ENCODE results near the gene PFDN2. TPM values are rescaled to one million over a fixed set of nuclear protein-coding genes. Genes with fewer than 3 reads are reported as not detected.

The PFDN2 gene
- total and polyA plus RNA-seq, 2 donors (not counting 3 experiments of a cell fraction or from before 2014, with no cell fraction given), result 104 to 157 TPM

GRCh38 chr1:161115132-161115711, 2.6 kb downstream of the PFDN2 start:
- no TSS peak for BruUV-seq (replicated peaks)
- Histone ChIP-seq H3K27ac (ENCODE audit: insufficient read depth, low read depth, low read length) (peak overlapping the region; percentile 65), H3K4me3 (replicated peaks in 1 of 3; ENCODE audit: insufficient read depth in 1 of 3, low read depth in 1 of 3, low read length in 3 of 3) (no peak overlapping the region), H3K4me1 (ENCODE audit: control insufficient read depth, extremely low read depth, insufficient read depth, low read length) (peaks cover 48% of the 10 kb centered on the region), H3K27me3 (ENCODE audit: control insufficient read depth in 2 of 2, insufficient read depth in 2 of 2, low read length in 2 of 2) (no peaks in the 10 kb centered on the region), H3K36me3 (ENCODE audit: control insufficient read depth in 2 of 2, extremely low read depth in 1 of 2, insufficient read depth in 2 of 2, low read length in 2 of 2) (no peaks in the 10 kb centered on the region), H4K20me1 (replicated peaks; ENCODE audit: control insufficient read depth, extremely low read depth, insufficient read depth, low read length) (no peaks in the 10 kb centered on the region), H3K9me1 (replicated peaks; ENCODE audit: control insufficient read depth, extremely low read depth, insufficient read depth, low read length) (no peaks in the 10 kb centered on the region), H3K9ac (replicated peaks; ENCODE audit: extremely low read depth, insufficient read depth, low read length) (no peak overlapping the region), H3K9me3 (replicated peaks; ENCODE audit: control insufficient read depth, insufficient read depth, low read length) (no peaks in the 10 kb centered on the region), H2AFZ (ENCODE audit: low read depth, low read length) (no peak overlapping the region), H3K79me2 (ENCODE audit: control insufficient read depth, insufficient read depth, low read length) (peaks cover 79% of the 10 kb centered on the region), H3K4me2 (ENCODE audit: insufficient read depth, low read length) (peak overlapping the region; percentile 36)
- peak; percentile 72 for FAIRE-seq
- intact Hi-C loops (cut with micrococcal nuclease), result loop anchor here (5.0 kb wide), 1 partner anchor 197 kb away; the partner anchor contains the start of gene SDHC
- peak; percentile 47 for TF ChIP-seq FOS (IDR thresholded peaks at IDR 0.05; ENCODE audit: borderline replicate concordance, insufficient read depth, low read length)
- TF ChIP-seq, protein P1, sequence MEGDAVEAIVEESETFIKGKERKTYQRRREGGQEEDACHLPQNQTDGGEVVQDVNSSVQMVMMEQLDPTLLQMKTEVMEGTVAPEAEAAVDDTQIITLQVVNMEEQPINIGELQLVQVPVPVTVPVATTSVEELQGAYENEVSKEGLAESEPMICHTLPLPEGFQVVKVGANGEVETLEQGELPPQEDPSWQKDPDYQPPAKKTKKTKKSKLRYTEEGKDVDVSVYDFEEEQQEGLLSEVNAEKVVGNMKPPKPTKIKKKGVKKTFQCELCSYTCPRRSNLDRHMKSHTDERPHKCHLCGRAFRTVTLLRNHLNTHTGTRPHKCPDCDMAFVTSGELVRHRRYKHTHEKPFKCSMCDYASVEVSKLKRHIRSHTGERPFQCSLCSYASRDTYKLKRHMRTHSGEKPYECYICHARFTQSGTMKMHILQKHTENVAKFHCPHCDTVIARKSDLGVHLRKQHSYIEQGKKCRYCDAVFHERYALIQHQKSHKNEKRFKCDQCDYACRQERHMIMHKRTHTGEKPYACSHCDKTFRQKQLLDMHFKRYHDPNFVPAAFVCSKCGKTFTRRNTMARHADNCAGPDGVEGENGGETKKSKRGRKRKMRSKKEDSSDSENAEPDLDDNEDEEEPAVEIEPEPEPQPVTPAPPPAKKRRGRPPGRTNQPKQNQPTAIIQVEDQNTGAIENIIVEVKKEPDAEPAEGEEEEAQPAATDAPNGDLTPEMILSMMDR (IDR thresholded peaks at IDR 0.05; ENCODE audit: extremely low read depth in 1 of 2, insufficient read depth in 1 of 2, low read depth in 1 of 2, low read length in 2 of 2), result no peak
- TF ChIP-seq JUN (IDR thresholded peaks at IDR 0.05; ENCODE audit: borderline replicate concordance, insufficient read depth, insufficient read length, low read depth), result peak; percentile 80
- no peak for TF ChIP-seq EZH2 (IDR thresholded peaks at IDR 0.05; ENCODE audit: borderline replicate concordance, low read depth, low read length, severe bottlenecking)
- TF ChIP-seq POLR2A (IDR thresholded peaks at IDR 0.05; ENCODE audit: low read depth, low read length), result no peak
- TF ChIP-seq MAX (IDR thresholded peaks at IDR 0.05; ENCODE audit: insufficient read depth, insufficient read length), result no peak
- TF ChIP-seq POLR2AphosphoS5 (IDR thresholded peaks at IDR 0.05; ENCODE audit: insufficient read depth, low read depth, low read length), result peak; percentile 41
- peak; percentile 44 for TF ChIP-seq GATA2 (IDR thresholded peaks at IDR 0.05; ENCODE audit: insufficient read depth, insufficient read length, low read depth, low read length)
- peak; percentile 31 for TF ChIP-seq MYC (IDR thresholded peaks at IDR 0.05; ENCODE audit: low read depth, low read length)
- dilution Hi-C loops (cut with MboI; ENCODE audit: extremely low pct_ligation_motif_present, low sequenced_read_pairs), result no loop called here
- ChIA-PET POLR2A (no interaction called here), CTCF (interaction anchor here (1.1 kb wide), 1 partner anchor 11 kb away, joined by 3 read pairs; no protein-coding TSS in a partner anchor)
- DNase-seq (ENCODE audit: low read depth, low spot score), result peak; percentile 79
